ENCODE results near the gene DPH3.
A peak's percentile ranks its signal among the peaks of the same experiment; 100 is the strongest.
"Not testable (repeated sequence)": the region's sequence is repeated elsewhere in the genome, so short reads cannot be mapped to it uniquely, and the experiment has no call there.

Gene DPH3

DNA sequence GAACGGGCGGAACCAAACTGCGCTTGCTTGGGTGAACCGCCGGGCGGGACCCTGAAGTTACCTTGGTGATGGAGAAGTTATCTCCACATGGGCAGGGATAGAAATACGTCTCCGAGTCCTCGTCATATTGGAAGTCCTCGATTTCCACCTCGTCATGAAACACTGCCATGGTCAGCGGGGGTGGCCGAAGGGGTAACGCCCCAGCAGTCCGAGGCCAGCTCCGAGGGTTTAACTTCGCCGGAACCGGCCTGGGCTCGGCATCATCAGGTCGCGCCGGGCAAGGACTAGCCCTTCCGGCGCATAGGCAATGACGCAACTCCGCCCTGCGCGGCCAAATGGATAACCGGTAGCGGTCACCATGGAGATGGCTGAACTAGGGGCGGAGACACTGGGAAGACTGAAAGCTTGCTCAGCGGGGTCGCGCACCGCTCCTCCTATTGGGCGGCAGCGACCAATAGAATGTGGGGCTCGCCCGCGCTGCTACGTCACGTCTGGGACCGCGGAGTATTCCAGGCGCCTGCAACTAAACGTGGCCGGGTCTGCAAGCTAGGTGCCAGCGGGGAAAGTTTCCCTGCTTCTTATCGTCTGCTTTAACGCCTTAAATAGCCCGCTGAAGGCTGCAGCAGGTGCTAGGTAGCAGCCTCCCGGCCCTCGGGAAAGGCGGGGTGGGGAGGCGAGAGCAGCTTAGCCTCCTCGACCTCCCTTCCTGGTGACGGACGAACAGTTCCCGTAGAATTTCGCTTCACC lies at the start of gene DPH3, which contains the start of gene OXNAD1:
TSS of gene DPH3 (minus strand) at position 236 of the 747 bp plus-strand sequence. CDS start at position 169, 67 bp downstream.
TSS of gene OXNAD1 (plus strand) at position 505 of the 747 bp plus-strand sequence. CDS start 5,741 bp downstream, outside the sequence.
- DNase-seq, result peak; percentile 97

DNA sequence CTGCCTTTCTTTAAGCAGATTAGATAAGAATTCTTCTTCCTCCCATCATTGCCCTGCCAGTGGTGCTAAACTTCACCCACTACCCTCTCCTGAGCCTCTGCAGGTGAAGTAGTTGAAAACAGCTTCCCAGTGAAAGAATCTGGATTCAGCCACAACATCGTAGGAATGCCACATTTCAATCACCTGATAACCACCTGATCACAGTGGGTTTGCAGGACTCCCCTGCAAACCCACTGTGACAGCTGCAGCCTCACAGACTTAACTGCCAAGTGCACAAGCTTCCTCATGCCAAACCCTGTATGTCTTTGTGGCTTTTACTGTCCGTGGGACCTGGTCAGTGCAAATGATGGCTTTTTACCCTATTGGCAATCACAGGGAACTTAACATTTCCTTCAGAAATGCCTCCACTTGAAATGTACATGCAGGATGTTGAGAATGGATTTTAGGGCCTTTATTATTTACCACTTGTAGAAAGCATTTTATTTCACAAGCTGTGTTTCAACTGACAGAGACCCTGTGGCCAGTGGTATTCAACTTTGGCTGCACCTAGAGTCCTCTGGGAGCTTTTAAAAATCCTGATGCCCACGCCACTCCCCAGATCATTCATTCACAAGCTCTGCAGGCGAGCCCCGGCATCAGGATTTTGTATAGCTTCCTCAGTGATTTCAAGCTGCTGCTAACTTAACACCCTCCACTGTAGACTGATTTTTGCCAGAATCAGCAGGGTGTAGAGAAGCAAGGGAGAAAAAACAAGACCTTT lies 49.3 kb upstream of the DPH3 start:
- DNase-seq, result no peak

DNA sequence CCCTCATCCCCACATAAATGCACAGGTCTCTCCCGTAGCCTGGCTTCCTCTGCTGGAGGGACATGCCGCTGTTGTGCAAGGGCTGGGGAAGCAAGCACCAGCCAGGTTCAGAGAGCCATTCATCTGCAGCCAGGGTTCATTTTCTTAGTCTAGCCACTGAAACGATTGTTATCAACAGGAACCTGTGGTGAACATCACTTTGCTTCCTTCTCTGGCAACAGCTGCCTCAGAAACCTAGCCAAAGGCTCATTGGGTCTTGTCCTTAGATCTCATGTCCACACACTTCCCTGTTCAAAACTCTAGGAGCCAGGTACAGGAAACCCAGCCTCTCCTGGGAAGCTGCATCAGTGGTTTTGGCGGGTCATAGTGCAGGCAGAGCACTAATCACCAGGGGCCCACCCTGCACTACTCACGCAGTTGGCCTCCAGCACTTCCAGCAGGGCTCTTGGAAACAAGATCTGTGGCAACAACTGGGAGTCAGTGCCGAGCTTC lies 47.3 kb upstream of the DPH3 start:
- DNase-seq, result no peak

DNA sequence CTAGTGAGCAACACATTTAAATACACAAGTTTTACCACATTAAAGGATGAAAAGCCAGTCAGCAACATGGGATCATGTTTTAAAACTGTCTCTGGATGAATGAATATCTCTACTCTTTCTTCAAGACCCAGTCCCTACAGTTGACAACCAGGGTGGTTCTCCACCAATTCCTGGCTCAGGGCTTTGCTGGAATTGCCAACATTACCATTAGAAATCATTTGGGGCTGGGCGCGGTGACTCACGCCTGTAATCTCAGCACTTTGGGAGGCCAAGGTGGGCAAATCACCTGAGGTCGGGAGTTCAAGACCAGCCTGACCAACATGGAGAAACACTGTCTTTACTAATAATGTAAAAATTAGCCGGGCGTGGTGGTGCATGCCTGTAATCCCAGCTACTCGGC lies 45.7 kb upstream of the DPH3 start:
- DNase-seq, result not testable (repeated sequence)

DNA sequence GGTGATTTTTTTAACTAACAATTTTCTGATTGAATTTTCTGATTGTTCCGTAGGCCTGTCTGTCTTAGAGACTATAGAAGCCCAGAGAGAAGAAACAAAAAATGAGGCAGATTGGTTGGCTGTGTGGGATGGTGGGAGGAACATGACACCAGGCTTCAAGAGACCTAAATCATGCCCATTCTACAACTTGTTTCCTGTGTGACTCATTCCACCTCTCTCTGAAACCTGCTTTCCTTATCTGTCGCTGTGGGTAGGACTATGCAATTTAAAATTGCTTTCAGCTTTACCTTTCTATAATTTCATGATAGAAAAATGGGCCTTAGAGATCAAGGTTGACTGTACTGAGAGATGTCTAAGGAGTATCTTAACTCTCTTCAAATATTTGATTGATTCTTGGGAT lies 44.8 kb upstream of the DPH3 start:
- DNase-seq, result no peak

DNA sequence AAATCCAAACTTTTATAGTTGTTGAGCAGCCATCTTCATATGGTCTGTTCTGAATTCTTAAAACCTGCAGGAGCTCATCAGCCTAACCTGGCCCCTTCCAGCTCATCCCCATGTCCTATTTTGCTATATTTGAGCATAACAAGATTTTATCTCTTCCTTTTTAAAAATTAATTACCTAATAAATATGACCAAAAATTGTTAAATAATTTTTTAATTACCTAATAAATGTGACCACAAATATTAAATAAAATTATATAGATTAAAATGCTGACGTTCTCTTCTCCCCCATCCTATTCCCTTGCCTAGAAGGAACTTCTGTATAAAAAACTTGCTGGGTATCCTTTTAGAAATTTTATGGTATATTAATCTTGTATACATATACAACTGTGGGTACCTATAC lies 44.0 kb upstream of the DPH3 start:
- no peak for DNase-seq

DNA sequence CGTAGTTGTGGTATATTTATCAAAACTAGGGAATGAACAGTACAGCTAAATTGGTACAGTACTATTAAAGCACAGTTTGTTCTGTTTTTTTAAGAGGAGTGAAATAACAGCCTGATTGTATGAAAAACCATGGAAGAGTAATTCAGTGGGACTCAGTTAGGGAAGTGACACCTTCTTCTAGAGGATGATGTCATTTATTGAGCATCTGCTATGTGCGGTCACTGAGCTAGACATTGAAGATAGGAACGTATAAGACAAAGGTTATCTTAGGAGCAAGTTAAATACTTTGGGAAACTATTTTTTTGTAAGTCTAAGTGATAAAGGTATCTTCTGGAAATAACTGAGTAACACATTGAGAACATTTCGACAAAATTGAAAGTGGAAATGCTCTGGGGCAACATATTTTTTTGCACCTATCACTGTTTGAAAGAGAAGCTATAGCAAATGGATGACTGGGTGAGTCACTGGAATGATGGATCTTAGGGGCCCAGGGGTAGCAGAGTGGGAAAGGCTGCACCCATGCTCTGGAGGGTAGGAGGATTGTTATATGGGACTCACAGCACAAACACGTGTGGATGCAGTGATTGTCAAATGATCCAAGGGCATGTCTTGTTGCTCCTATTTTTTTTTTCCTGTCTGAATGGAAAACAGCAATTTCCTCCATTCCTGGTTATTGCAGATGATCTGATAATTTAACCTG lies 43.2 kb upstream of the DPH3 start:
- no peak for DNase-seq

DNA sequence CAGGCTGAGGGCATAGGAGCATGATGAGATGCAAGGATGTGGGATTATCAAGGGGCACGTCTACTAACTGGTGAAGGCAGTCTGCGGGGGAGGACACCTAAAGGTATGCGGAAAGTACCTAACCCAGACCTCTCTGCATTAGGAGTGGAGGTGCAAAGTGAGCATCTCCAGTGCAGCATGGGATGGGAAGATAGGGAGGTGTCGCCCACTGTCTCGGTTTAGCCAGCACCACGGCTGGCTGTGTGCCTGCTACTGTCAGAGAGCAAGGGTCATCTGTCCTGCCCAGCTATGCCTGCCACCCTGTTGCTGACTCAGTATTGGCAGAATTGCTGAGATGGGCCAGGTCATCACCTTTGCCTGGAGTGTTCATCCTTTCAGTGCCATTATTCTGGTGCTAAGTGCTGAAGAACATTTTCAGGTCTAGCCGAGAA lies 40.4 kb upstream of the DPH3 start:
- no peak for DNase-seq

DNA sequence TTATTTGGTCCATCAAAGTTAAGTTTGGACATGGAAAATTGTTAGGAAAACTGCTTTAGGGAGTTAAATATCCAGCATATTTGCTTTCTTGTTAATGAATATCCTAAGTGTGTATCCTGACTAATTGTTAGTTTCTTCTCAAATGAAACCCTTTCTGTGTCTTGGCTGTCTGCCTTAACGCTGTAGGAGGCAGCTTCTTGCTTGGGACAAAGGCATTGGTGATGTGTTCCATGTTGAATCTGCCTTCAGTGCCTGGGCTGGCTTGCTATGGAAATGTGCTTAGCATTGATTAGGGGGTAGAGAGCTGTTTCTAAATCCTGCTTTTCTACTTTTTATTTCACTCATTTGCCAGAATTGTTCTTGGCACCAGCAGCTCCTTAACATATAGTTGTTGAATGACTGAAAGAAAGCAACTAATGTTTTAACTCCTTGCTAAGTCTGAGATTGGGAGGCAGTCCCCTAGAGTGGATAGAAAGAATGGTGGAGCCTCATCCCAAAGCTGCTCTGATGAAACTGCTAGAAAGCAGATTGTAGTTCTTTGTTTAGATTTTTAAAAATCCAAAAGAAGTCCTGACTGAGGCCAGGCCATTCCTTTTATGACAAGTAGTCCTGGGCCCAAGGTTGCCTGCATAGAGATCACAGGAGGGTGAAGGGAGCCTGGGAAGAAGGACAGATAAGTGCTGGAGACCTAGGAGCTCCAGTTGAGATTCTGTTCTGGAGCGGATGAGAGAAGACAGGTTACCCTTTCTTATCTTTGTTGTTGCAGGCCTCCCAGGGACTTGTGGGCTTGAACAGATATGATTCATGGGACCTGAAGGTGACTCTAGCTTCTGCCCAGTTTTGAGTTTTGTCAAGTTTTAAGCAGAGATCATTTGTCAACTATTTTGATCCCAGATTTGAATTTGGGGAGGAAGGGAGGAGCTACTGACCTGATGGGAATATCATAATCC lies 39.6 kb upstream of the DPH3 start:
- DNase-seq, result no peak

DNA sequence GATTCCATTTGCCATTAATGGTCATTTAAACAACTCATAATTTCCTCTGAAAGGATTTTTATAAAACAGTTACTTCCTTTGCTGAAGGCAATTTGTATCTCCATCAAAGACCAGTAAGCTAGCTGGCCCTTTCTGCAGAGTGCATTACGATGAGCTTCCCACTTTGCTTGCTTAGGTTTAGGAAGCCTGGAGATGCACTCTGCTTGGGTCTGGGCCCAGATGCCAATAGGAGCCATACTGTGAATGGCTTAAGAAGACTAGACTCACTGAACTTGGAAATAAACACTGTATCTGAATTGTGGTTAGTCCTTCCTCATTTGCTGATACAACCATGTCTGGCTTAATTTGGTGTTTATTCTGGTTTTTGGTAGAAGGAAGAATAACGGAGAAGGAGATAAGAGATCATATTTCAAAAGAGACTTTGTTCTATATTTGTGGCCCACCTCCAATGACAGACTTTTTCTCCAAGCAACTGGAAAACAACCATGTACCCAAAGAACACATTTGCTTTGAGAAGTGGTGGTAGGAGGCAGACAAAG lies 38.4 kb upstream of the DPH3 start:
- DNase-seq, result no peak

DNA sequence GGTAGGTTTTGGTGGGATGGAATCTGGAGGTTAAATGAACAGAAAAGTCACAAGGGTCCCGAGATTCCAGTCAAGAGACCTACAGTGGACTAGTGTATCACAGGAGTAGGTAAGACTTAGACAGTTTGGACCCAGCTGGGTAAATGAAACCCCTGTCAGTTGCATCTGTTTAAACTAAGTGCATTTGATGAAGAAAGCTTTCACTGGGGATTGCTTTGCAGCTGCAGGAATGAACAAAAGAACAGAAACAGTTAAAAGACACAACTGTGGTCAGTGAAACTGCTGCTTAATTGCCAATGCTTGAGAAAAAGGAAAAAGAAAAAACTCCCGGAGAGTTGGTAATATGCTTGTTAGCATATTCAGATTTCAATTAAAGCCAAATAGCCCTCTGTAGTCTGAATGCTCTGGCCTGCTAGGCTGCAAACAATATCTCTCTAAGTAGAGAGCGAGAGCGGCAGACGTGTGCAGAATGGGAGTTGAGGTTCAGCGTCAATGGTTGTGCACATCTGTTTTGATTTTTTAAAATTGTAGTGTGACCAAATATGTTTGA lies 37.4 kb upstream of the DPH3 start:
- no peak for DNase-seq

DNA sequence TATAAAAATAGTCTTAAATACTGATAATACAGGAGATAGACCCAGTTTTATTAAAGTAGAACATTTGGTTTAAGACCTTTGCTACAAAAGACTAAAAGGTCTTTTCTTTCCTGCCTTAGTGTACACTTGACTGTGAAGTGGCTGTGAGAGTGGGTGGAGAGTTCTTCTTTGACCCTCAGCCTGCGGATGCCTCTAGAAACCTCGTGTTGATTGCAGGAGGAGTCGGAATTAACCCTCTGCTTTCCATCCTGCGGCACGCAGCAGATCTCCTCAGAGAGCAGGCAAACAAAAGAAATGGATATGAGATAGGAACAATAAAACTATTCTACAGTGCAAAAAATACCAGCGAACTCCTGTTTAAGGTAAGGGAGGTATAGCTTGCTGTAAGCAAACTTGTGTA lies 36.8 kb upstream of the DPH3 start:
- no peak for DNase-seq

DNA sequence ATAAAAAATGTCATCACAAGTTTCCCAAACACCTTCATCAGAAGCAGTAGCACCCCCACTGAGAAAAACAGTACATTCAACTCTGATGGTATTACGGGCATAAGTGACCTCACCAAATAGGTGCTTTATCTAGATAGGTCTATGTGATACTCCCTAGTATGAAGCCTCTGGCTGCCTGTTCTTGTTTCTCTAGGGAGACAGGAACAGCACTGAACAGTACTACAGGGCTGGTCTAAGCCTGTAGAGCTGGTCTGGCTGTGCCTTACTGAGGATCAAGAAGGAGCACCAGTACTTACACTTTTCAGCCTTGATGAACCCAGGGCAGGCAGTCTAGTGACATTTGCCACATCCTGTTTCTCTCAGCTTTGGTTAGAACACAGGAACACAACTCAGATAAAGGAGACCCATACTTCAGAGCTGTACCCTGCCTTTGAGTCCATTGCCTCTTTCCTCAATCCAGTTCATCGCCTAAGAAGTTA lies 36.2 kb upstream of the DPH3 start:
- DNase-seq, result no peak

DNA sequence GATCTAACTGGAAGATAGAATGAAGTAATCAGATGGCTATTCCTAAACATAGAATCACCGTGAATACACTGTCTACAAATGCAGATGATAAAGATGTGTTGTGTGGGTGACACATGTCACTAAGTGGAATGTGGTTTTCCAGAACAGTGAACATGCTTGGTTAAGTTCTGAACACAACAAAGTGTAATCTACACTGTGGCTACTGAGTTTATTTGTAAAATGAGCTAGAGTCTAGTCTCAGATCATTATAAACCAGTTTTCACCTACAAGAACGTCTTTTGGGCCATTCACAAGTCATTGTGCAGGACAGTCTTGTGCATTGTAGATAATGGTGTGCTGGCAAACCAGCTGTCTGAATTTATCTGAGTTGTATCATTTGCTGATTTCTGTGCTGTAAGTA lies 35.6 kb upstream of the DPH3 start:
- no peak for DNase-seq

DNA sequence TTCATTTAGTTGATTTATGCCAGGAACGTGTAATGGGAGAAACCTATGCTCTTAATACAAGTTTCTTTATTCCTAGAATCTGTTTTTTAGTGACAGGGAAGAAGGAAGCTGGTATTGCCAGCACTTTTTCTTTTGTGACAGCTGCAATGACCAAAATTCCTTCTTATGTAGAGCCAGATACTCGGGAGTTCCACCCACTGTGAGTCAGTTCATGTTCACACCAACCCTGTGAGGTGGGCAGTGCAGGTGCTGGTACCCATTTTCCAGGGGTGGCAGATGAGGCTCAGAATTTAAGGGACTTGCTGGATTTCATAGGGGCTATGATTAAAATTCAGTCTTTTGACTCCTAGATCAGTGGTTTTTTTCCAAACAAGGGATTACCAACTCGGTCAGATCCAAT lies 35.0 kb upstream of the DPH3 start:
- DNase-seq, result no peak

DNA sequence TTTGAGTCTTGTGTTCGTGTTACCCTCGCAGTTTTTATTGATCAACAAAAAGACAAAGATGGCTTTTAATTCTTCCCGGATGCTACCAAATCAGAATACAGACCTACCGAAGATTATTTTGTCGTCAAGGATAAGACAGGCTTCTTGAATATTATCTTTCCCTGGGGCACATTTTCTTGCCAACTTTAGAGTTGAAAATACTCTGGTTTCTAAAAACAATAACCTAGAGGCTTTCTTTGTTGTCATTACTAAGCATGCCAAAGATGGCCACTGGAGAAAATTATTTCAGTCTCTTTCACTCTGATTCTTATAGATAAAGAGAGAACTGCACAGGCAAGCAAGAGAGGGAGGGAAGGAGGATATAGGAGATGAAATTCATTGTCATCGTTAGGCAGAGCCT lies 34.1 kb upstream of the DPH3 start:
- DNase-seq, result no peak

DNA sequence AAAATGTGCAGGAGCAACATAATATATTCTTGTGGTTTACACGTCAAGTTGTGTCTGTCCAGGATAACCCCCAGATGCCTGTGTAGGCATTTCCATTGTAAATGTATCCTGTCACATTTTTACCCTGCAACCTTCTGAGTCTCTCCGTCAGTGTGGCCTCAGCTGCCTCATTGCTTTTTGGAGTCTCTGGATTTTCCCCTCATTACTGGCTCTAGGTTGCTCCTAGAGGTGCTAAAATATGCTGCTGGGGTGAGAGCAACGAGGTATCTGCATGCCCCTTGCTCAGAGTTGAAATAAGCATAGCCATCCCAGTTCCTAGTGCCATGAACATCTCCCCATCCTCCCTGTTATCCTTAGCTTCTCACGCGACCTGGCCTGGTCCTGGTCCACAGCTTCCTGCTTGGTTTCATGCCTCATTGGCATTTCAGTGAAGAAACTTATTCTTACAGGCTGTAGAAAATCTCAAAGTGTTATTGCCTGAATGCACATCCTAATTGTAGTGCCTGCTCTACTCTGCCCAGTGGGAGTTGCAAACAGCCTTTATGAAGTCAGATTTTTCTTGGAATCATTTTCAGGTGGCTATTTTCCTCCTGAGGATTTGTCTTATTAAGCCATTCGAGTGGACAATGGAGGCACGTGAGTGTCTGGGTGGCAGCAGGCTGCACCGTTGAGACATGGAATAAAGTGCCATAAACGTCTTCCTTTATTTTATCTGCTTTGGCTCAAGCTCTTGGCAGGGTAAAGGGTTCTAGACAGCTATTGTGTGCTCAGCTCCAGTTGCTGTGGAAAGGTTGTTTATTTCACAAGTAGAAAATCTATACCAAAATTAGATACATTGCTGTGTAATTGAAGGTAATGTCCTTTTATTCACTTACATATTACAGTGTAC lies 33.5 kb upstream of the DPH3 start:
- no peak for DNase-seq

DNA sequence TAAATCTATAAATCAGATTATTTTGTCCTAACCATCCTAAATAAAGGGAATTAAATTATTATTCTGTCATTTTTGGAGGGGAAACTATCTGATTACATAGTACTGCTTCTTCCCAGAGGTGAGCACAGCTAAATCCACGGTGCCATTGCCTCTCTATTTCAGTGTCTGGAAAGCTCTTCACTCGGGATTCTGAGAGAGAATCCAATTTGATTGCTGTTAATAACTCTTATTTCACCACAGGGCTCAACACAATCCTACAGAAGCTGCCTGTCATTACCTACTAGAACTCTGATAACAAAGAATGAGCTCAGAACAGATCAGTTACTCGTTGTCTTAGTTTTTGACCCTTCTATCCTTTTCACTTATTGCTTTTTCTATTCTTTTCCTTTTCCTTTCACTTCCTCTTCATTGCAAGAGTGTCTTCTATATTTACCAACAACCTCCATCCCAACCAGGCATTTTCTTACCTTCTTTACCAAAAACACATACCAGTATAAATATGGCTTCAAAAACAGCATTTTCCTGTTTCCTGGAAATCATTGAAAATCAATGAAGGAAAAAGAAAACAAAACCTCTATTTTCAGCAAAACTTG lies 30.7 kb upstream of the DPH3 start:
- no peak for DNase-seq

DNA sequence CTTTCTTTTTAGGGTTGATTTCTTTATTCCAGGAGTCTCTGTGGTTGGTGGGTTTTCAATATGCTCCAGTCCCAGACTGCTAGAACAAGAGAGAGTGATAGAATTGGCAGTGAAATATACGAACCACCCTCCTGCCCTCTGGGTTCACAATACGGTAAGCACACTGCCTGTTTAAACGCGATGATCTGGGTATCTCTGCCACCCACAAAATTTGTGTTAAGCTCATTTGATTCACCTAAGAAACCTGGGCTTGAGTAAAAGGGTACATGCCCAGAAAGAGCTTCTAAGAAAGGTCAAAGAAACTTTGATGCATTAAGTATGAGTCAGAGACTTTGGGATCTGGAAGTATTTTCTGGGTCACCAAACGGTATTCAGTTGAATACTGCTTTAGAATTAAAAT lies 30.1 kb upstream of the DPH3 start:
- DNase-seq, result no peak

DNA sequence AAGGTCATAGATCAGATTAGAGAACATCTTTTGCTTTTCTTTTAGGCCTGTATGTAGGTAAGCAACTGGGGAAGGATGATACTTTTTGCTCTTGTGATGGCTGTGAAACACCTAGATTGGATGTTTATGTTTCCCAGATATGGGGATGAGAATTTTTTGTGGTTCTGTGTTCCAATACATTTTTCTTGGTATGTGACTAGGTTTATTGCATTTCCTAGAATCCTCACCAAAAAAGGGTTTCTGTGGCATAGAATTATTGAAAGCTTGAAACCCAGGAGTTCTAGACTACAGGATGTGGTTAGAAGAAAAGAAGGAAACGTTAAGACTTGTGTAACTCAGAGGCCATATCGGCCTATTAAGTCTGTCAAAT lies 26.1 kb upstream of the DPH3 start:
- no peak for DNase-seq

Data from NCI-H1694 treated with DMSO at 0.1 percent for 48 hours (cell line).